BJ (cell line): ENCODE measurements around the gene MXRA8. TPM values are rescaled to one million over a fixed set of nuclear protein-coding genes. Genes with fewer than 3 reads are reported as not detected.
A peak's percentile ranks its signal among the peaks of the same experiment; 100 is the strongest.

Experiments
- CTCF ChIA-PET: fragments of 350-600 bp; formaldehyde crosslinking; extraction: SDS; loops from one replicate; lab custom pipeline; 2021; ENCODE audit warnings: antibody characterized with exemption, inconsistent platforms; lab: Yijun Ruan, JAX
- POLR2A ChIA-PET: fragments of 300-600 bp; sonication (Branson Sonifier 250); formaldehyde crosslinking; extraction: SDS; loops from one replicate; lab custom pipeline; 2021; ENCODE audit warnings: antibody characterized with exemption; lab: Charles Lee
- DNase-seq: peaks from one replicate; pipeline ENCODE4 v3.0.0-alpha.2; 2011; ENCODE audit warnings: low read depth
- H3K27me3 ChIP-seq: 2 replicates; pipeline ENCODE4 v1.6.0; 2011; ENCODE audit warnings: low read length; ENCODE audit not compliant: control insufficient read depth, insufficient read depth
- H3K36me3 ChIP-seq: 2 replicates; pipeline ENCODE4 v1.5.1; 2011; ENCODE audit warnings: low read length; ENCODE audit not compliant: control insufficient read depth, insufficient read depth
- H3K4me3 ChIP-seq: 2 replicates; pipeline ENCODE4 v1.5.1; 2011; ENCODE audit warnings: low read depth, mild to moderate bottlenecking, control low read depth, low read length
- polyA minus RNA-seq: library from RNA; depleted of rRNA, polyadenylated mRNA; stranded (reverse); fragments of >200 nt; gene quantifications from 2 replicates; pipeline ENCODE4 v1.2.3, GENCODE V29; 2011; rRNA and poly(A)+ RNA removed
- polyA plus RNA-seq: library from polyadenylated mRNA; depleted of rRNA; stranded (reverse); fragments of >200 nt; gene quantifications from 2 replicates; pipeline ENCODE4 v1.2.3, GENCODE V29; 2011; rRNA removed
- TF ChIP-seq, protein P1 (sequence below): IDR thresholded peaks from 2 replicates; pipeline ENCODE4 v1.5.1; 2011; ENCODE audit warnings: low read depth, mild to moderate bottlenecking, control low read depth, inconsistent platforms, low read length, moderate library complexity; ENCODE audit not compliant: insufficient read depth

Gene MXRA8, protein sequence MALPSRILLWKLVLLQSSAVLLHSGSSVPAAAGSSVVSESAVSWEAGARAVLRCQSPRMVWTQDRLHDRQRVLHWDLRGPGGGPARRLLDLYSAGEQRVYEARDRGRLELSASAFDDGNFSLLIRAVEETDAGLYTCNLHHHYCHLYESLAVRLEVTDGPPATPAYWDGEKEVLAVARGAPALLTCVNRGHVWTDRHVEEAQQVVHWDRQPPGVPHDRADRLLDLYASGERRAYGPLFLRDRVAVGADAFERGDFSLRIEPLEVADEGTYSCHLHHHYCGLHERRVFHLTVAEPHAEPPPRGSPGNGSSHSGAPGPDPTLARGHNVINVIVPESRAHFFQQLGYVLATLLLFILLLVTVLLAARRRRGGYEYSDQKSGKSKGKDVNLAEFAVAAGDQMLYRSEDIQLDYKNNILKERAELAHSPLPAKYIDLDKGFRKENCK
- polyA plus RNA-seq = 427 and 702 TPM in 2 replicates
- 346 and 399 TPM in 2 replicates for polyA minus RNA-seq

DNA sequence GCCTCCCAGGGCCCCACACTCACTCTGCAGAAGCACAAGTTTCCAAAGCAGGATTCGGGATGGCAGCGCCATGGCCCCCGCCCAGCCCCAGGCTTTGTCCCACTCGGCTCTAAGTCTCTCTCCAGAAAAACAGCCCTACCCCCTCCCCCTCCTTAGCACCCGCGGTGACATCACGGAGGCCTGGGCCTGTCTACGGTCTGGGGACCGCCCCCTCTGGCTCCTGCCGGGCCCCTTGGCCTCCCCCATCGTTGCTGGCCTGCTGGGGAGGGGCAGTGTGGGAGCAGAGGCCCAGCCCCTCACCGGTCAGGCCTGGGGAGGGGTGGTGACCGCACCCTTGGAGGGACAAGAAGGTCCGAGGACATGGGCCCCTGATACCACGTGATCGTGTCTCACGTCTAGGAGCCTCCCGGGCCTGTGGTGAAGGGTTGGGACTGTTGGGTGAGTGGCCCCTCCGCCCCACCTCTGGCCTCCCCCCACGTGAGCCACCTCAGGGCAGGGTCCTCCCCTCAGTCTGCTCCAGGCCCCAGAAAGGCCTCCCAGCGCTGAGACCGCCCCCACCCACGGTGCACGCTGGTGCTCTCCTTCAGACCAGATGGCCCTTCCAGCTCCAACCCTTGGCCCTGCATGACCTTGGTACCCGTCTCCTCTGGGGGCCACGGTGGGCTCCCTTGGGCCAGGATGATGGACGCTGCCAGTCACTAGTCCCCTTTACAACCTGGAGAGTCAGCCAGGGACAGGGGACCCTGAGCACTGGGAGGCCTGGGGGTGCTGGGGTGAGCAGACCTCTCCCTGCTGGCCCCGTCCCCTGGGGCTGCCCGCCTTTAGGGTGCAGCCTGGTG is at the start of gene MXRA8:
Gene MXRA8, minus strand, starts transcription at position 123 of the 839 bp plus-strand sequence. Its CDS starts 51 bp downstream, at position 72.
- peak; percentile 73 for DNase-seq
- no peaks in the 10 kb centered on the region for H3K27me3 ChIP-seq
- ChIA-PET POLR2A (interaction anchor here (0.6 to 1.0 kb wide), 2 partner anchors 17 to 49 kb away, joined by 3 to 4 read pairs; no protein-coding TSS in a partner anchor), CTCF (interaction anchor here (0.6 to 2.7 kb wide), 4 partner anchors 10 to 473 kb away, joined by 3 to 31 read pairs (median 6); partner anchors contain the start of gene DVL1)
- TF ChIP-seq, protein P1, sequence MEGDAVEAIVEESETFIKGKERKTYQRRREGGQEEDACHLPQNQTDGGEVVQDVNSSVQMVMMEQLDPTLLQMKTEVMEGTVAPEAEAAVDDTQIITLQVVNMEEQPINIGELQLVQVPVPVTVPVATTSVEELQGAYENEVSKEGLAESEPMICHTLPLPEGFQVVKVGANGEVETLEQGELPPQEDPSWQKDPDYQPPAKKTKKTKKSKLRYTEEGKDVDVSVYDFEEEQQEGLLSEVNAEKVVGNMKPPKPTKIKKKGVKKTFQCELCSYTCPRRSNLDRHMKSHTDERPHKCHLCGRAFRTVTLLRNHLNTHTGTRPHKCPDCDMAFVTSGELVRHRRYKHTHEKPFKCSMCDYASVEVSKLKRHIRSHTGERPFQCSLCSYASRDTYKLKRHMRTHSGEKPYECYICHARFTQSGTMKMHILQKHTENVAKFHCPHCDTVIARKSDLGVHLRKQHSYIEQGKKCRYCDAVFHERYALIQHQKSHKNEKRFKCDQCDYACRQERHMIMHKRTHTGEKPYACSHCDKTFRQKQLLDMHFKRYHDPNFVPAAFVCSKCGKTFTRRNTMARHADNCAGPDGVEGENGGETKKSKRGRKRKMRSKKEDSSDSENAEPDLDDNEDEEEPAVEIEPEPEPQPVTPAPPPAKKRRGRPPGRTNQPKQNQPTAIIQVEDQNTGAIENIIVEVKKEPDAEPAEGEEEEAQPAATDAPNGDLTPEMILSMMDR = no peak
- peaks cover 14% of the 10 kb centered on the region for H3K36me3 ChIP-seq
- H3K4me3 ChIP-seq = peak within 1 kb of the TSS; percentile 95

DNA sequence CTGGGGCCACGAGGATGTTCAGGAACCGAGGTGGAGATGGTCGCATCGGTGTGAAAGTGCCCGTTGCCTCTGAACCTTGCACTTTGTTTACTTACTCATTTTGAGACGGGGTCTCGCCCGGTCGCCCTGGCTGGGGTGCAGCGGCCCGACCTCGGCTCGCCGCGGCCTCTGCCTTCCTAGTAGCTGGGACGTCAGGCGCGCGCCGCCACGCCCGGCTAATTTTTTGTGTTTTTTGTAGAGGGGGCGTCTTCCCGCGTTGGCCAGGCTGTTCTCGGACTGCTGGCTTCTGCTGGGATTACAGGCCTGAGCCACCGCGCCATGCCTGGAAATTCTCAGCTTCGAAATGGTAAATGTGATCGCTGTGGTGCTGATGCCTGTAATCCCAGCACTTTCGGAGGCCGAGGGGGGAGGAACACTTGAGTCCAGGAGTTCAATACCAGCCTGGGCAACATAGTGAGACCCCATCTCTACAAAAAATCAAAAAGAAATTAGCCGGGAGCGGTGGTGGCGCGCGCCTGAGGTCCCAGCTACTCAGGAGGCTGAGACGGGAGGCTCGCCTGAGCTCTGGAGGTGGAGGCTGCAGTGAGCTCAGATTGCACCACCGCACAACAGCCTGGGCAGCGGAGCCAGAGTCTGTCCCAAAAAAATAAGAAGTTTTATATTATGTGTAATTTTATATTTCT is 49.4 kb upstream of the MXRA8 start:
- TF ChIP-seq, protein P1 = 0 out of 2 replicates have a peak, but pooled peaks have one; percentile 15

DNA sequence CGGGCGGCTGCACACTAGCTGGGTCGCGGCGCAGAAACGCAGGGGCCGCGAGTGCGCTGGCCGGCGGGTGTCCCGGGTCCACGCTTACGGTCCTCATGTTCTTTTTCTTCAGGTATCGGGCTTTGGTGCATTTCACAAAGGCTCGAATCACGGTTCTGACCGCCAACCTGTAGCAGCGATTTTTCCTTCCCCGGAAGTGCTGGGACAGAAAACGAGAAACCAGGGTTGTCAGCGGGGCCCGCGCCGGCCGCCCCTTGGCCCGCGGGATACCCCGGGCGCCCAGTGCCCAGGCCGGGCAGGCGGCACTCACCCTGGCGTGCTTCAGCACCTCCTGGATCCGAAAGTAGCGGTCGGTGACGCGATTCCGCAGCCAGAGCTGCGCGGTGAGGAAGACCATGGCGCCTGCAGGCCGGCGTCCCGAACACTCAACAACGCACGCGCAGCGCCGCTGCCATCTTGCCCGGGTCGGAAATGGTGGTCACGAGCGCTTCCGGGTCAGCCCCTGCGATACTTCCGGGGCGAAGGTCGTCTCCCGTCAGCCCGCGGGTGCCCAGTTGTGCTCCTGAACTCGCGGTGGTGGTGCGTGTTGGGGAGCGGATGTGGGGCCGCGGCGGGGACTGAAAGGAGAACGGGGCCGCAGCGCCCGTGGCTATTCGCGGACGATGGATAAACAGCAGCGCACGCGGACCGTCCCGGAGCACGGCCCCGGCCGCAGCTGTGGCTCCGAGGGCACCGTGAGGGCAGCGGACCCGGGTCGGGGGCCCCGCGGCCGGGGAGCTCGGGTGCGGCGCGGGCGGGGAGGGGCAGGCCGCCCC is 48.7 kb upstream of the MXRA8 start, which contains the start of gene MRPL20:
Gene MRPL20, minus strand, starts transcription at position 473 of the 815 bp plus-strand sequence. Its CDS starts 76 bp downstream, at position 397.
- peak; percentile 33 for DNase-seq
- Histone ChIP-seq H3K36me3 (peaks cover 15% of the 10 kb centered on the region), H3K4me3 (peak within 1 kb of the TSS; percentile 74), H3K27me3 (no peaks in the 10 kb centered on the region)
- TF ChIP-seq, protein P1 = no peak
- CTCF ChIA-PET = interaction anchor here (0.8 to 1.6 kb wide), 4 partner anchors 34 to 285 kb away, joined by 3 to 4 read pairs (median 4); no protein-coding TSS in a partner anchor
- POLR2A ChIA-PET = no interaction called here

More for the DNA sequence above, 49.4 kb upstream of the MXRA8 start:
- DNase-seq = no peak
- peaks cover 11% of the 10 kb centered on the region for H3K36me3 ChIP-seq
- POLR2A ChIA-PET = no interaction called here
- peak overlapping the region; percentile 74 for H3K4me3 ChIP-seq
- CTCF ChIA-PET = interaction anchor here (0.9 to 1.6 kb wide), 3 partner anchors 33 to 97 kb away, joined by 4 read pairs; no protein-coding TSS in a partner anchor
- no peaks in the 10 kb centered on the region for H3K27me3 ChIP-seq

DNA sequence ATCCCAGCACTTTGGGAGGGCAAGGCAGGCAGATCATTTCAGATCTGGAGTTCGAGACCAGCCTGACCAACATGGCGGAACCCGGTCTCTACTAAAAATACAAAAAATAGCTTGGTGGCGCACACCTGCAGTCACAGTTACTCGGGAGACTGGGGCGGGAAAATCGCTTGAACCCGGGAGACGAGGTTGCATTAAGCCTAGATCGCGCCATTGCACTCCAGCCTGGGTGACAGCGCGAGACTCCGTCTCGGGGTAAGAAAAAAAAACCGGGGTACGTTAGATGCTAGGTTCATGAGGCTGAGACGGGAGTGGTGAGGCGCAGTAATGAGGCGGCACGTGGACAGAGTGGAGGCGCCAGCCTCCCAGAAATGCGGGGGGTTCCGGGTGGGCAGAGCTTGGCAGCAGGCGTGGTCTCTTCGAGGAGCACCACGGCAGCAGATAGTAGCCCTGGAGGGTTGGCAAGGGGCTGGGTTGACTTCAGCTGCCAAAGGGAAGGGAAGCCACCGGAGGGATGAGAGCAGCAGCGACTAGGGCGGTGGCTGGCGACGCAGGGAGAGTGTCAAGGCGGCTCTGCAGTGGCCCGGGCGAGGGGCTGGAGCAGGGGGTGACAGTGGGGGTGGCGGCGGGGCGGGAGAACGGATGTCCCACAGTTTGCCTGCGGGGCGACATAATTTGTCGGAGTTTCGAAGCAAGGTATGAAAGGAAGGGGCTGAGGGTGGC is 47.9 kb upstream of the MXRA8 start:
- ChIA-PET CTCF (interaction anchor here (0.6 to 1.4 kb wide), 5 partner anchors 10 to 284 kb away, joined by 3 read pairs; no protein-coding TSS in a partner anchor), POLR2A (no interaction called here)

More for the DNA sequence above, 47.9 kb upstream of the MXRA8 start:
- TF ChIP-seq, protein P1 = no peak
- DNase-seq = no peak
- H3K4me3 ChIP-seq = peak overlapping the region; percentile 74
- H3K36me3 ChIP-seq = peaks cover 20% of the 10 kb centered on the region
- H3K27me3 ChIP-seq = no peaks in the 10 kb centered on the region
